Measurements from ENCODE around the gene ZFP1. TPM values are rescaled to one million over a fixed set of nuclear protein-coding genes. Genes with fewer than 3 reads are reported as not detected.

ZFP1 gene
- 25.3 TPM for polyA plus RNA-seq (ENCODE audit: insufficient read length)
- long read RNA-seq, donor 1, transcript ZFP1-209 (4 exons, 1,457 nt) = major isoform, 5 of 6 reads
- long read RNA-seq, donor 1, partial matches to known transcripts = 0 of 6 reads
- long read RNA-seq, donor 1, other reads (novel, unspliced or antisense) = 0 of 6 reads
- long read RNA-seq, donor 2, transcript ZFP1-209 (4 exons, 1,457 nt) = major isoform, 5 of 316 reads
- long read RNA-seq, donor 2, partial matches to known transcripts = 229 of 316 reads
- long read RNA-seq, donor 2, other reads (novel, unspliced or antisense) = 81 of 316 reads
- long read RNA-seq, donor 3, partial matches to known transcripts = 0 of 5 reads
- long read RNA-seq, donor 3, other reads (novel, unspliced or antisense) = 0 of 5 reads
- long read RNA-seq, donor 4 = 0 reads
- long read RNA-seq, donor 5, transcript ZFP1-209 (4 exons, 1,457 nt) = major isoform, 8 of 8 reads
- long read RNA-seq, donor 5, partial matches to known transcripts = 0 of 8 reads
- long read RNA-seq, donor 5, other reads (novel, unspliced or antisense) = 0 of 8 reads
- long read RNA-seq, donor 6, transcript ZFP1-209 (4 exons, 1,457 nt) = major isoform, 9 of 12 reads
- long read RNA-seq, donor 6, partial matches to known transcripts = 0 of 12 reads
- long read RNA-seq, donor 6, other reads (novel, unspliced or antisense) = 0 of 12 reads
- long read RNA-seq, donor 7, transcript ZFP1-209 (4 exons, 1,457 nt) = major isoform, 12 of 13 reads
- long read RNA-seq, donor 7, partial matches to known transcripts = 0 of 13 reads
- long read RNA-seq, donor 7, other reads (novel, unspliced or antisense) = 0 of 13 reads
- long read RNA-seq, donor 8, partial matches to known transcripts = 0 of 3 reads
- long read RNA-seq, donor 8, other reads (novel, unspliced or antisense) = 0 of 3 reads

- peak; percentile 94 for DNase-seq
Measured at GRCh38 chr16:75148311-75149195, at the start of gene ZFP1. TSS of gene ZFP1 (plus strand) at chr16:75148524. CDS start at chr16:75152952, 4,428 bp downstream.

GRCh38 chr16:75099075-75099667 lies 49.2 kb upstream of the ZFP1 start:
- DNase-seq = no peak

GRCh38 chr16:75099738-75100602 lies 48.4 kb upstream of the ZFP1 start:
- no peak for DNase-seq

- no peak for DNase-seq
Measured at GRCh38 chr16:75100603-75100990, 47.7 kb upstream of the ZFP1 start.

GRCh38 chr16:75101635-75102034 lies 46.7 kb upstream of the ZFP1 start:
- DNase-seq = no peak

DNA sequence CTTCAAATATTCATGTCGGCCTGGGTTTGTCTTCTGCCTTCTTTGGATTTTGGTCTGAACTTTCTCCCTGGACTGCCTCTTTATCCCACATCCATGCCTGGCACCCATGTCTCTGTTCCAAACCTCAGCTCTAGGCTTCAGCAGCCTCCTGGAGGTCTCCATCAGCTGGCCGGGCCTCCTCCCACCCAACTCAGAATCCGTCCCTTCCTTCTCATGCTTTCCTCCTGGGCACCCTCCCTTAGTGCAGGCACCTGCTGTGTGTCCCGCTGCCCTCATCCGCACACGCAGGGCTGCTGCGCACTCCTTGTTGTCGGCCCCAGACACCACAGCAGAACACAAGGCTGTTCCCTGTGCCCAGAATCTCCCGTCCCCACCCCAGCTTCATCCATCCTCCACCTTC lies 45.7 kb upstream of the ZFP1 start:
- DNase-seq = no peak

DNA sequence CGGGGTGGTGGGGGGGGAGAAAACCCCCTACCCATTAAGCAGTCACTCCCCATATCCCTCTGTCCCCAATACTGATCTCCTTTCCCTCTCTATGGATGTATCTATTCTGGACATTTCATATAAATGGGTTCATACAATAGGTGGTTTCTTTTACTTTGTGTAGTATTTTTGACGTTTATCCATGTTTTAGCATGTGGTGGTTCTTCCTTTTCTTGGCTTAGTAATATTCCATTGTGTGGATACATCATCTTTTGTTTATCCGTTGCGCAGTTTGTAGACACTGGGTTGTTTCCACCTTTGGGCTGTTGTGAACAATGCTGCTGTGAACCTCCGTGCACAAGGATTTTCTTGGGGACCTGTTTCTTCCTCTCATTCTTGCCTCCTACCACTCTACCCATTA lies 44.3 kb upstream of the ZFP1 start:
- DNase-seq = no peak

- no peak for DNase-seq
Measured at GRCh38 chr16:75104836-75105235, 43.5 kb upstream of the ZFP1 start.

DNA sequence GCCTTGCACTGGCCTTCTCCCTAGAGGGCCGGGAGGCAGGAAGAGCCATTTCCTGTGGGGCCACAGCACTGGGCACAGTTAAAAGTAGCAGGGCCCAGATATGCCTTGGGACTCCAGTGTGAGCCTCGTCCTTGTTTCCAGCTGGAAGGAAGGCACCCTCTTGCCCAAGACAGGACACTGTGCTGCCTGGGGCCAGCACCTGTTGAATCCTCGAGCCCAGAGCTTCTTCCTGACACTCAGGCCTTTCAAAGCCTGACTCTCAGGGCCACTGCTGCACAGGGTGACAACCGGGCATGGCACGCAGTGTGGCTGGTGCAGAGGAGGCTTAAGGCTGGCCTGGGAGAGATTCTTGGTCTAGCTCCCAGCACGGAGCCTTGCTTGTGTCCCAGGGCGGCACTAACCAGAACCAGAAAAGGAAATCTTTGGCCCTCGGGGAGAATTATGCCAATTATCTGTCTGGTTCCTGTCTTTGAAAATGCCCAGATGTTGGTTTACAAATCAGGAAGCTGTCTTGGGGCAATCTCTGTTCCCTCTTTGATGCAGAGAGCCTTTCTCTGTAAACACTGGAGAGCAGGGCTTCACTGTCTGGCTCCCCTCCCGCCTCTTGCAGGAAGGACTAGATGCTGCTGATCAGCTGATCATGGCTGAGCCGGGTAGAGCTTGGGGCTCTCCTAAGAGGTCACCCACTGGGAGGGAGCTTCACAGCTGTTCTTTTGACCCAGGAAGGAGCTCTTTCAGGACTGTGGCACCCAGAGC lies 42.8 kb upstream of the ZFP1 start:
- no peak for DNase-seq

GRCh38 chr16:75106351-75107274 lies 41.7 kb upstream of the ZFP1 start:
- no peak for DNase-seq

DNA sequence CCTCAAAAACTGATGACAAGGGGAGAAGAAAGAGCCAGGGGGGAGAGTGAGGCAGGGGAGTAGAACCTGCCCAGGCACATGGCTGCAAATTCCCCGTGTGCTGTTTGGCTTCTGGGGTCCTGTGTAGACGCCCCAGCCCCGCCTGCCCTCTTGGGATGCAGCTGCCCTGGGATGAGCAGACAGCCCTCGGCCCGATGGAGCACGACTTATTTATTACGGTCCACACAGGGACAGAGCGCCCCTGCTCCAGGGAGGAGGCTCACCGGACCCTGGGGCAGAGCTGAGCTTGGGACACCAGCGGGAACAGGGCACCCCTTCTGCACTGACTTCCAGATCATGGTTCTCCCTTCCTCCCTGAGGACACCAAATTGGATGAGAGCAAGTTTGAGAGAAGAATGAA lies 40.8 kb upstream of the ZFP1 start:
- DNase-seq = no peak

GRCh38 chr16:75108792-75109731 lies 39.3 kb upstream of the ZFP1 start:
- peak; percentile 66 for DNase-seq

DNA sequence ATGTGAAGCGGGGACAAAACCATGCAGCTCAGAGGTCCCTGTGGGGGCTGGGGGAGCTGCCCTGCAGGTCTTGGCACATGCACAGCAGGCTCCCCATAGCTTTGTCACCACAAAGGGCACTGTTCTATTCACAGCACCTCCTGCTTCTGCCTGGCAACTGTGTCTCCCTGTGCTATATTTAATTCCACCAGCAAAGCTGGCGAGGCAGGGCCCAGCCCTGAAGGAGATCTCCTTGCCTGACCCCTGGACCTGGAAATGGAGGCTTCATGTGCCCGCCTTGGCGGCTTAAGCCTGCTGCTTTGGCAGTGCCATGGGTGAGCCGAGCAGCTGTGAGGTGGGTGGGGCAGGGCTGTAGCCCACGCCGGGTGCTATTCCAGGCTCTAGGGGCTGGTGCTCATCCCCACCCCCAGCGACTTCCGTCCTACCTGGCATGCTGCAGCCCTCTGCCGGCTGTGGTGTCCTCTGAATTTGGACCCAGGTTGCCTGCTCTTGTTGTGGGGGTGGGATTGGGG lies 38.5 kb upstream of the ZFP1 start:
- no peak for DNase-seq

GRCh38 chr16:75110637-75111513 lies 37.4 kb upstream of the ZFP1 start:
- peak; percentile 89 for DNase-seq

DNA sequence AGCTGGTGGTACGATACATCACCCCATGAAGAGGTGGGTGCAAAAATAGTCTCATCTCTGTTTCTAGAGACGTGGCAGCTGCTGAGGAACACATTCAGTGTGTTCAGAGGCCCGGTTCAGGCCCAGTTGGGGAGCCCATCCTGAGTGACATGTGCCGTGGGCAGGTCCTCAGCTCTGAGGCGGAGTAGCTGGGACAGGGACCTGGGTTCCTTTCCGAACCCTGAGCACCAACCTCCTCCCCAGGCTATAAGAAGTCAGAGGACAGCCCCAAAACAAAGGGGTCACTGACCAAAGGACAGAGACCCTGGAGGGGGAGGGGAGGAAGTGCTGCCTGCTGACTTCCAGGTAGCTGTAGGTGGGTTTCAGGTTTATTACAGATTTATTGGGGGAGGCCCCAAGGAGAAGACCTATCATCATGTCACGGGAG lies 36.8 kb upstream of the ZFP1 start:
- DNase-seq = no peak
